HG02642 (cell line): ENCODE results near the gene ZNF800.

ENCODE experiments used
- ATAC-seq: cut with Tn5 transposase; IDR thresholded peaks from one replicate; pipeline ENCODE4 v1.9.1; 2021; ENCODE audit warnings: mild to moderate bottlenecking; ENCODE audit not compliant: unreplicated experiment, poor library complexity

The ZNF800 gene

DNA sequence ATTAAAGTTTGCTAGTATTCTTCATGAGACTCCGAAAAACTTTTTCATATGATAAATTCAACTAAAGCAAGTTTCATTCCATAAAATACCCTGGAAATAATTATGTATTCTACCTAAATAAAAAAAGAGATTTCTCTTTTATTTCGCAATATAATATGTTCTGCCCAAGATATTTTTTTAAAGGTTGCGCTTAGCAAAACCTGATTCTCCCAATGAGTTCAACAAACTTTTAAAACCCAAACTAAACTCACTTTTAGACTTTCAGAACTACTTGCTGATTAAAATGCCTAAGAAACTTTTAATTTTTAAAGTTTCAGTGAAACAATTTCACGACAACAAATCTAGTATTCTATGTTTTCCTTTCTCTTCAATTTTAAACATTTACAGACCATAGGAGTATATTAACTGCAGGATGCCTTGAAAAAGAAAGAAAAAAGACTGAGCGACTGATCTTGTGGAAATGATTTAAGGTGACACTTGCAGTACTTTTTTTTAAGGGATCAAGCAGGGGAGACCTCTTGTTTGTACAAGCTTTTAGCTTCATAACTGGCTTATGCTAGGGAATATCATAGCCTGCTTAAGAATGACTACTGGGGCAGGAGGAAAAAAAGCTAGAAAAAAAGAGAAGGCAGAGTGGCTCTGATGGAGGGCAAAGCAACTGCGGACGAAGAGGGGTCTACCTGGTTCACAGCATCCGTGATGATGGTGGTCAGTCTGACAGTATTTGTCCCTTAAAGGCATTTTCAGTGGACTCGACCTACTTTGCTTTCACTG, 1.5 kb downstream of the ZNF800 start:
- ATAC-seq: no peak

DNA sequence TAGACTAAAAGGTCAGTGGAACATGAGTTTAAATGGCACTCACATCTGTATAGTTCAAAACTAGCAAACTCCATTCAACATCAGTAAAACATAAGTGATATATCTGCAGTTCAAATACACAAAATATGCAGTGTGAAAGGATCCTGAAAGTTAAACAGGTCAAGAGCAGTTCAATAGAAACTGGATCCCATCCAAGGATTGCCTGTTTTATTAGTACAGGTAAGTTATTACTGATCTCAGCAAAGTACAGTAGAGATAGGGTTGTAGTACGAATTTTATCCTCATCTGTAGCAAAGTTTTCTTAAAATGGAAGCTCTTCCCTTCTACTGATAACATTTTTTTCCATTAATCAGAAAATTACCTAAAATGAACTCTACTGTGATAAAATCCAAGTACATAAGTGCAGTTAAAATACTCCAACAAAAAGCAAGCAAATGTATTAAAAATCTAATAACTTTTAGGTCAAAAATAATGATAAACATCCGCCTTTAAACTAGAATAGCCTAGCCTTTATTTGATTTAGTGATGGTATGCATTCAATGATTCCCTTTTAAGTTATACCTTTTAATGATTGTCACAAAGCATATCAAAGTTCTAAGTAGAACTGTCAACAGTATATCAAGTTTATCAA, 2.2 kb downstream of the ZNF800 start:
- no peak for ATAC-seq

DNA sequence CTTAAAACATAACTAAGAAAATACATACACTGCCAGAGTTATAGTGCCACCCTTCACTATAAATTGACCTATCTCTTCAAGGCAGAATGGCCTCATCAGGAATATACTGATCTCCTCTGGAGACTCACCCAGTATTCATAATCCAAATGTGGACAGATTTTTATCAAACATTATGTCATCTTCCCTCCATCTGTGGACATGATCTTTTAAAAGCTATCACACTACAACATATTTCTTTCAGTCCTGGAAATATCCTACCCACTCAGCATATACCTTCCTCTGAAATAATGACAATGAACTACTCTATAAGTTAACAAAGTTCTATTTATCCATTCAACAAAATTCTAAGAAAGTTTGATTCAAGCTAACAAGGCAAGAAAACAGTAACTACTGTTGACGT, 3.2 kb downstream of the ZNF800 start:
- ATAC-seq: no peak

DNA sequence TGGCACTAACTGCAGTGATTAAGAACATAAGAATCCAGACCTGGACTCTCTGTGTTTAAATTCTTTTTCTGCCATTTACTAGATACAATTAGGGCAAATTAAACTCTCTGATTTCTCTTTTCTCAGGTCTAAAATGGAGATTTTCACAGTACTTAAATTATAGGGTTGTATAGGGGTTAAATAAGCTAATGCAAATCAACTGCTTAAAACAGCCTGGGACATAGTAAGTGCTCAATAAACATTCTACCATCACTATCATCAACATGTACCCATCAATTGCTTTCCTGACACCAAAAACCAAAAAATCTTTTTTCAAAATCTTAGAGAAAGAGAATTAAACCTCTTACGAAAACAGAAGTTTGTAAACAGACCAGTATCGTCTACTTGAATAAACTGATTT, 4.5 kb downstream of the ZNF800 start:
- no peak for ATAC-seq

DNA sequence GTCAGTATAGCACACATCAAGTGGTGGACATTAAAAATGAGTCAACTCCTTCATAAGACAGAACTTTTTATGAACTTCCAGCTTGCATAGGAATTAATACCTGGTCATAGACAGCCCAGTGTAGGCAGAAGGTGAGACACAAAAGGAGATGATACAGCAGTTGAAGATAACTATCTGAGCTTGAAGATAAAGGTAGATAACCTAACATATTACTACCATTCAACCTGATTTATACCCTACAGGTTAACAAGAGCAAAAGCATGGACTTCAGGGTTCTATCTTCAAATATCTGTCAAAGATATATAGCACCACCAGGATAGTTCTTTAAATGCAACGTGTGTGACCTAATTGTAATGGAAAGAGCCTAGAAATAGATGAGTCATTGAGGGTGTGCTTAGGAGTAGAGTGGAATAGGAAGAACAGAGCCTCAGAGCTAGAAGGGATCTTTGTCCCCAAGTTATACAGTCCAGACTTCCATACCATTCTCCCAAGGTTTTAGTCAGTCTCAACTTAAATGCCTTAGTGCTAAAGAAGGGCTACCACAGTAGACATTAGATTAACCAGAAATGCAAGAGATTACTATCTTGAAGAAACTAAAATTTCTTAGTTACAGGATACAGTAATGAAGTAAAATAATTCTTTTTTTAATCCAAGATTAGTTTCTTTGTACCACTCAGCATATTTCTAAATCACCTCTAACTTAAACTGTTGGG, 9.2 kb downstream of the ZNF800 start:
- no peak for ATAC-seq

DNA sequence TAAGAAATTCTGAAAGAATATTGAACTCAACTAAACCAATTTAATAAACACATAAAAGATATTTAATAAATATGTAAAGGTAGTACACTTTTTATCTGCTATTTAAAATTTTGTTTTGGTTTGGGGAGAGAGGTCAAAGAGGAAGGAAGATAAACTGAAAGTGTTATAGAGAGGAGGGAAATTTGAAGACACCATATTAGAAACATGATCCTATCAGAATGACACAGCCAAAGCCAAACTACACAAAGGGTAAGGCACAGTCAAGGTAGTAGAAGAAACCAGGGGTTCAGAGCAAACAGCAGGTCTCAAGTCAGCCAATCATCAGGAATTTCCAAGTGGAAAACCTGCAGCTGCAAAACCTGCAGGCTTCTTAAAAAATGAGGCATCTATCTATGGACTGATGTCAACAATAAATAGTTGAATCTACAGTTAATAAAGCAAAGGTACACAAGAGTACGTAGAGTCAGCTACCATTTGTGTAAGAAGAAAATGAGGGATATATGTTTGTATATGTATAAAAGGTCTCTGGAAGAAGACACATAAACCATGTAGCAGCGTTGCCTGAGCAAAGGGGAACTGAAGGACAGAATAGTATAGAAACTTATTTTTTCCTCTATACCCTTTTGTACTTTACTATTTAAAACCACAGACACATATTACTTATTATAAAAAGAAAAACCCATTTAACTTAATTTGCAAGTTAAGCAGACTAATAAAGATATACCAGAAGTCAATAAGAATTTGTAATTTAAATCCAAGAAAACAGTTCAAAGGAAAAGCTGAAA, 10.0 kb downstream of the ZNF800 start:
- no peak for ATAC-seq

DNA sequence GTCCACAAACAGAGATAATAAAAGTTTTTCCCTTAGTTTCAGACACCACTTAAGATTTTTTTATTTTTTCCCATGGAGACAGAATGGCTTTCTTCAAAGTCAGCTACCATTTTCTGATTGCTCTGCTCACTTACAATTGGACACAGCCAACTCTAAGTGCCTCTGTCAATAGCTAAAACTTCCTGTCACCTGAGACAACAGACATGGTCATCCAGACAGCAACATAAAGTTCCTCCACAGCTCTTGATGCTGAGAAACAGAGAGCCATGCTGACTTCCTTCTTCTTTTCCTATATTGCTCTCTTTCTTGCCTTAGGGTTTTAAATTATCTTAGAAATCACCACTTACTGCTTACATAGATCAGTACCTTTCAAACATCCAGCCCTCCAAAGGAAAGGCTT, 12.0 kb downstream of the ZNF800 start:
- ATAC-seq: no peak

DNA sequence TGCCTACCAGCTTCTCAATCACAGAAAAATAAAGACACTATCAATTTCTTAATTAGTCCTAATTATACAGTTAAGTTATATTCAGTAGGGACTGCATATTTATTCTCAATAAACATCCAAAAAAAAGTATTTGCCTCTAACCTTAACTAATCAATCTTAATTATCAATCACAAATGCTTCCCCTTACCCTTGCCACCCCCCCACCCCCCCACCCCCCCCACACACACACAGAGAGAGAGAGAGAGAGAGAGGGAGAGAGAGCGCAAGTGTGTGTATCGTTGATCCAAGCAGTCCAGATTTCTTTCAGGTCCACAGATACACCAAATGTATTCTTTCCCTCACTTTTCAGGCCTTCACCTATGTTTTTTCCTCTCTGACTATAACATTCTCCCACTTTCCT, 12.9 kb downstream of the ZNF800 start:
- no peak for ATAC-seq

DNA sequence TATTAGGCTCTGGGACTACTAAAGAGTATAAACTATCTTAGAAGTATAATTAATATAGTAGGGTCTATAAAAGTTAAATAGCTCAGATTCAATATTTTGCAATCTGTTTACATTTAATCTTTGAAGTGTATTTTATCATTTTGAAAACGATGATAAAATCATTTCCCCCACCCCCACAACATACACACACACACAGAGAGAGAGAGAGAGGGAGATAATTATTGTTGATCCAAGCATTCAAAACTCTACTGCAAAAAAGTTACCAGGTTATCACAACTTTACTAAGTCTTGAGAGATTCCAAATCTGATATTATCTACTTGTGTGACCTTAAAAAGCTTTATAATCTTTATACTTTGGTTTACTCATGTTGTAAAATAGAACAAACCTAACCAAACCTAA, 14.0 kb downstream of the ZNF800 start:
- no peak for ATAC-seq

DNA sequence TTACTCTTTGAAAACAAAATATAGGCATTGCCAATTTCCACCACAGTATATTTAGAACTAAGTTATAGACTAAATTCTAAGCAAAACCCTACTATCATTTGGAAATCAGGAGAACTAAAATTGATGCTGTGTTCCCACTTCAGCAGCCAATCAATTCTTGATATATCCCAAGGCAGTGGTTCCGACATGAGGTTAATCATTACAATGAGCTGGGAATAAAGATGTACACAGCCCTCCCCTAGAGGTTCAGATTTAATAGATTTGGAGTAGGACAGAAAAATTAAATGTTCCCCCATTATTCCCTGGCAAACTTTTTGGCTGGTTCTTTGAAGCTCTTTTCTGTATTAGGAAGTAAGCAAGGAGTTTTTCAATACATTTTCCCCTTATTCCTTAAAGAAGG, 15.1 kb downstream of the ZNF800 start:
- no peak for ATAC-seq

DNA sequence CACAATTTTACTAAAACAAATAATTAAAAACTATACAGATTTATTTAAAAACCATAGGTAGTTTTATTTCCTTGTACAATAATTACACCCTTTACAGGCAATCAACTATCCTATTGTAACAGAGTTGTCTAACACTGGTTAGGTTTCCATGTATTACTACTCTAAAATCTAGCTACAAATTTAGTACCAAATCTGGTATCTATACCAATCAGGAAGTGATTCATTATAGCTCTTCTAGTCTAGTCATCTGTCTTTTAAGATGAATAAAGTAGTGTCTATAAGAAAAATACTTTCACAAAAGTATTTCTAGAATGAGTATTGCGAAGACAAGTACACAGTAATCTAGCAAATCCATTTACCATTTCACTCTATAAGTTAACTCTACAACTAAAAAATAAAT, 16.9 kb downstream of the ZNF800 start:
- ATAC-seq: no peak

DNA sequence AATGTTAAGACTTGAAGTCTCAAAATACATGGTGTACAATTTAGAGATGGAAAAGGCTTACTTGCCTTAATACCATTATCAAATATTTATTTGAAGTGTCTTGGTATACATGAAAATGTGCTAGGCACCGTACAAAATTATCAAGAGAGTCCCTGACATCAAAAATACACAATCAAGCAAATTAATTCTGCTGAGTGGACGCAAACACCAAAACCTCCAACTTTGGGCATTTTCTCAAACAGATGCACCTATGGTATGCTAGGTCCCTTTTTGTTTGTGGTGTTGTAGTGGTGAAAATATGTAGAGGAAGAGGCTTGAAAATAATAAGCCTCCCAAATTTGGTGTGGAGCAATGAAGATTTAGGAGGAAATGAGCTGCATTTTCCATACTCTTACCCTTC, 24.8 kb downstream of the ZNF800 start:
- no peak for ATAC-seq

DNA sequence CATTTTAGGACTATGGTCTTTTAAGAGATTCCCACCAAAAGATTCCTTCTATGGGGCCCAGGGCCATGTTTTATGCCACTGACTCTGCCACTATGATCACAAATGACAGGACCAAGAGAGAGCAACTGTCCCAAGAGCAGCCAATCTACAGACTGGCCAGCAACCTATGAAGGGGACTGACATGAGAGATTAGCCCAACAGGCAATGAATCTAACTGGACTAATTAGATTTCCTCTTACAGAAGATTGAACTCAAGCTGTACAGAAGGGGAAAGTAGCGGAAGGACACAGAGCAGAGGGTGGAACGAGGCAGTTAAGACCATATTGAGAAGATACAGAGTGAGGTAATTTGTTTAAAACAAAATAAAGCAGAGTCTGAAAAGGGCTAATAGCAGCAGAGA, 25.8 kb downstream of the ZNF800 start:
- no peak for ATAC-seq

DNA sequence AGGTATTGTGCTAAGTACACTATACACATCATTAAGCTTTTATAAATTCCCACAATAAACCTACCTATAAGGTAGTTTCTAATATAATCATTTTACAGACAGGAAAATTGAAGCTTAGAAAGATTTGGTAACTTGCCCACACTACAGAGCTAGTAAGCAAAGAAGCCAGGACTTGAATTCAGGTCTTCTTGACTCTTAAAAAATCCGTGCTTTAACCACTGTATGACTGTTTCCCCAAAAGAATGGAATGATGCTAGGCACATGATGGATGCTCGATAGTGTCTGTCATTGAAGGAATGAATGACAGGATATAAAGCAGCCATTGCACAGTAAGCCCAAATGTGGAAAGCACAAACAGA, 26.6 kb downstream of the ZNF800 start:
- no peak for ATAC-seq

DNA sequence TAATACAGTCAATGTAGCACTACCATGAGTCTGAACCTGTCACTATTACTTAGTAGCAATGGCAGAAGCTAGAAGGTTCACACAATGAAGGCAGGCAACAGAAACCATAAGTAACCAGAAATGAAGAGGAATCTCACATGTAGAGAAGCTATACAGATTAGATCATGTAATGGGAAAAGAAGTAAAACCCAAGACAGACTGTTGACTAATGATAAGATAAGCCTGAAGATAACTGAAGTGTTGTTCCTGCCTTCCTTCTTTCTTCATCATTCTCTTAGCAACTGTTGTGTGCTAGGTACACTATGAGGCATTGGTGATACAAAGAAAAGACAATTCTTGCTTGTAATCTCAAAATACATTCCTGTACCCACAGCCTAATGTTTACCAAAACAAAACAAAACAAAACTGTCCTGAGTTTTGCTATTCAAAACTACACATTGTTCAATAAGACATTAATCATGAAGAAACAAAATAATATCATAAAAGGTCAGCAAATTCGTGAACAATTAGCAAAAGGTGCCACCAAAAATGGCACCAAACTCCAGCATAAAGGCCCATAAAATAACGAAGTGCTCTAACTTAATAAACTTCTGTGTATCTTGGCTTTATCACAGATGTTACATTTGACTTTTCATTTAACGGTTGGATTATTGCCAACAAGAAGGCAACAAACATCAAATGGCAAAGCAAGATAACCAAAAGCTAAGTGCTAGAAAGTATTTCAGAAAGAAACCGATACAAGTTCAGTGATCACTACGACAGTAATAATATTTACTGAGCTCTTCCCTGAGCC, 27.1 kb downstream of the ZNF800 start:
- ATAC-seq: no peak

DNA sequence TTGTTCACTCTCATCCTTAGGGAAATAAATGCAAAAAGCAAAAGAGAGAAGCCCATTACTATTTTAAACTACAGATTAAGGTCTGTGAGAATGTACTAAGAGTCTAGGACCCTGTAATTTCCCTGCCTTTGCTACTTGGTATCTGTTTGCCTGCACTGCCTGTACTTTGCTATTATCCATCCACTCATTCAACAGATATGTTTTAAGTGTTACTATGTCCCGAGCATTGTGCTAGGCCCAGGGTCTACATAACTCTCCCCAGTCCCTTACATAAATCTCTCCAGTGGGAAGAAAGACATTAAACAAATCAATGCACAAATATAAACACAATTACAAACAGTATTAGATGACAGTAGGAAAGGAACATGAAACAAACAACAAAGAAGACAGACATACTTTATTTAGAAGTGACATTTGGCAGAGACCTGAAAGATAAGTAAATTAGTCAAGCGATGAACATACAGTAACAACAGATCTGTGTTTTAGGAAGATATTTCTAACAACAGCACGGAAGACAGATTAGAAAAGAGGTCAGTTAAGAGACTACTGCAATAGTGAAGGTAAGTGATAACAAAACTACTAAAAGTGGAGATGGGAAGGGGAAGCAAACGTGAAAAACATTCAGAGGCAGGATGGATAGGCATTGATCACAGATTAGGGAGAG, 30.0 kb downstream of the ZNF800 start:
- ATAC-seq: no peak

DNA sequence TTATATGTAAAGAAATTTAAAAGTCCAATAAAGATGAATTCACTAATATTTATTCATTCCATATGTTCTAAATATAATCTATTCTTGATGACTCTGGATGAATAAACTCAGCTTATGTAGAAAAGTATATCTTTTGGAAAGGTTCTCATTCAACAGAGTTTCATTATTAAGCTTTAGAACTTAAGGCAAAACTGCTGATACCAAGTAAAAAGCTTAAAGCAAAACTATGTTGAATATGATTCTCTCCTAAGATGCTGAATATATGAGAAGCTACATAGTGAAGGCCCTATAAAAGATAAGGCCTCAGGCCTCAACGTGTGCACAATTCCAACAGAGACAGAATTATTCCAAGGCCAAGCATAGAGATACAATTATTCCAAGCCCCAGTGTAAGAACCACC, 30.8 kb downstream of the ZNF800 start:
- ATAC-seq: no peak

DNA sequence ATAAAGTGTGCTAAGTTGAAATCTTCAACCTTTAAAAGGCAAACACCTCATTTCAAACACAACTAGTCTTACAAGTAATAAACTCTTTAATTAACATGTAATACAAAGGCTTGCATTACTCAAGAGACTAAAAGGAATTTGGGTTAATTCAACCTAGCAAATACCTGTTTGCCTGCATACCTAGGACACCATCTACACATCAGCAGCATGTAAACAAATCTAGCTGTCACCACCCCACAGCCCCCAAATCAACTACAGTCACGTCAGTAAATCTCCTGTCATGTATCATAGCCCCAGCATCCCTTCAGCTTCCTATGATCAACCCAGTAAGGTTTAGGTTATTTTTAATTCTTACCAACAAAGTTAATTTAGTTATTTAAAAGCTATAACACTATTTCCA, 33.5 kb downstream of the ZNF800 start:
- no peak for ATAC-seq

DNA sequence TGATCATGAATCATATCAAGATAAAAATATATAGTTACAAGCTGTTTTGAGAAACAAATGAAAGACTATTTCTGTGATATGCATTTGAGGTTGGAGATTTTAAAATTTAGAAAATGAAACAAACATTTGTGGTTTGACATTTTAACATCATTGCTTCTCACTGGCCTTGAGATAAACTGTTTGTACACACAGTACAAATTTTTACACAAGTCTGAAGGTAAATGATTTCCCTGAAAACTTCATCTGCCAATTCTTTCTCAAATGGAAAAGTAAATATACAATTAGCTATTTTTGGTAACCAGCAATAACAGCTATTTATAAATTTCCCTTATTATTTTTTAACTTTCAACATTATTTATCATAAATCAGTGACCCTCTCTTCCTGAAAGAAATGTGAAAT, 38.6 kb downstream of the ZNF800 start:
- no peak for ATAC-seq

DNA sequence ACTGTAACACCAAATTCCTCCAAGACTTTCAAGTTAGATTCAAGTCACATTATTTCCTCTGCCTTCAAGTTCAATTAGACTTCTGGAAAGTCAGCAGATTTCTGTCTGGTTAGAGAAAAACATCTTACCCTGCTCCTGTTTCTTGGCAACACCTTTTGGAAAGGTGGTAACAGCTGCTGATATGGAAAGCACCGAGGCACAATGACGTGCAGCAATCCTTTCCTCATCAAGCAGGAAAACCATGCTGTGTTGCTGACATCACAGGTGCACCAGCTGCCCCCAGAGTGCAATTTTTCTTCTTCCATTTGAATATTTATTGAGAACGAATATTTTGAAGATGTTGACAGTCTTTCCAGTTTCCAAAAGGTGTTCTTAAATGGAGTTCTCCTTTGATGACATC, 41.9 kb downstream of the ZNF800 start:
- no peak for ATAC-seq
